ENCODE data around the gene SHISA9.

SHISA9 gene

DNA sequence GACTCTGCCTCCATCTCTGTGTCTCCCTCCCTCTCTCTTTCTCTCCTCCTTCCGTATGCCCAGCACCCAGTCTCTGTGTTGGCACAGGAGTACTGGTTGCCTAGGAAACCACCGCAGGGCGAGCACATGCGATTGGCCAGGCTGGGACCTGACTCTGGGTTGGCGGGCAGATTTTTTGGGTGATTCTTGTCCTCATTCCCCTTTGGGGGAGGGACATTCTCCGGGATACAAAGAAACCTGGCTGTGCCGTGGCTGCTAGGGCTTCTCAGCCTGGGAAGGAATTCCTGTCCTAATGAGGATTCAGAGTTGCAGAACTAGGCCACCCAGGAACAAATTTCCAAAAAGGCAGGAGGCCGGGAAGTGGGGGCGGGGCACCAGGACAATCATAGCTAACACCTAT lies 168.9 kb downstream of the SHISA9 start:
- no peak for DNase-seq (ENCODE audit: low read depth in 2 of 2)

DNA sequence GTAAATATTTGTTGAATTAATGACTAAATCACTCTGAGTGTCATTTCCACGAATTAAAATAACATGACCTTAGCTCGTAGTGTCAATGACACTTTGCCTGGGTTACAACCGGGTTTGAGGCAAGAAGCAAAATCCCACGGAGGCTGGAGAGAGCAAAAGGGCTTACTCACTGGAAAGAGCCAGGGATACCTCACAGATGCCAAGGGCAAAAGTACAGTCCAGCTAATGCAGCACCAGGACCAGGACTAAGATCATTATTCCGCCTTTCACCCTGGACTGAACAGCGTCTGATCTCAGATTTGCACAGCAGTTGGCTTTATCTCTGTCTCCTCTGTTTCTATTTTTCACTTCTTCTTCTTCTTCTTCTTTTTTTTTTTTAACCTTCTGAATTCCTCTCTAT lies 175.5 kb downstream of the SHISA9 start:
- DNase-seq (ENCODE audit: low read depth in 2 of 2) = no peak

DNA sequence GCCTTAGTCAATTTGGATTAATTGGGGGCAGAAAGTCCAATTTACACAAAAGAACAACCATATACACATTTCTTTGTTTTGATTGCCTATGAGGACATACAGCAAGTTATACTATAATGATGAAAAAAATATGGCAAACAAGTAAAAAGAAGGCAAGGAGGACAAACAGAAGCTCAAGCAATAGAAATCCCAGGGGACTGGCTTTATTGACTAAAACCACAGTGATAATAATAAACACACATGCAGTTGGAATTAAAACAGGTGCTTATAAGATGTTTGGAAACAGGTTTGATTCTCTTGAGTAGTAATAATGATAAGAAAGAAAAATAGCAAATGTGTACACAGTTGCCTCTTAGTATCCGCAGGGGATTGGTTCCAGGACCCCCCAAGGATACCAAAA lies 176.4 kb downstream of the SHISA9 start:
- DNase-seq (ENCODE audit: low read depth in 2 of 2) = no peak

DNA sequence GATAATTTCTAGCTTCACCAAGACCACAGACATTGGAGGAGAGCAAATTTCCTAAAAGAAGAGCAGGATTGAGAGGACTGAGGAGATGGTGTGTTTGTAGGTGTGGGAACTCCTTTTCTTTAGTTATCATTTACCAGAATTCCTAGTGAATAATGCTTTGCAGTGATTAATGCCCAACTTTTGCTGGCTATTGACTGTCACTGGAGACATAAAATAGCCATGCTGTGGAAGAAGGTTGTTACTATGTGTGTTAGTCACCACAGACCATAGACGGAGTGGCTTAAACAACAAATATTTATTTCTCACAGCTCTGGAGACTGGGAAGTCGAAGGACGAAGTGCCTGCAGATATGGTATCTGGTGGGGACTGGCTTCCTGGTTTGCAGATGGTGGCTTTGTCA lies 179.1 kb downstream of the SHISA9 start:
- no peak for DNase-seq (ENCODE audit: low read depth in 2 of 2)

DNA sequence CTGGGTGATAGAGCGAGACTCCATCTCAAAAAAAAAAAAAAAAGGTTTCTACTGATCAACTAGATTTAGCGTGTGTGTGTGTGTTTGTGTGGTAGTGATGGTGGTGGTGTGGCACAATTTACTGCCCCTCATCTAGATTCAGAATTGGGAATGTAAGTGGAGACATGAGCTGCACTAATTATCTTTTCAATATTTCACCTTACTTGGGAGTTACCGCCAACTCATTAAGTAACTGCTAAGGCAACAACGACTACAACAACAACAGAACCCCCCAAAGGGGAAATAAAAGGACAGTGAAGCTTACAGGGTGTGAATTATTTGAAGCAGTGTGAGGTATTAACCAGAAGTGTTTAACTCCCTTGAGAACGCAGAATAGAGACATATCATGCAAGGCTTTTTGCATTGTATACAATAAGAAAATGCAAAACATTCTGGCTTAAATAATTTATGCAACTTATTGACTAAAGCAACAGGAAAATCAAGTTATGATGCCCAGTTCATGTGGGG lies 180.5 kb downstream of the SHISA9 start:
- no peak for DNase-seq (ENCODE audit: low read depth in 2 of 2)

DNA sequence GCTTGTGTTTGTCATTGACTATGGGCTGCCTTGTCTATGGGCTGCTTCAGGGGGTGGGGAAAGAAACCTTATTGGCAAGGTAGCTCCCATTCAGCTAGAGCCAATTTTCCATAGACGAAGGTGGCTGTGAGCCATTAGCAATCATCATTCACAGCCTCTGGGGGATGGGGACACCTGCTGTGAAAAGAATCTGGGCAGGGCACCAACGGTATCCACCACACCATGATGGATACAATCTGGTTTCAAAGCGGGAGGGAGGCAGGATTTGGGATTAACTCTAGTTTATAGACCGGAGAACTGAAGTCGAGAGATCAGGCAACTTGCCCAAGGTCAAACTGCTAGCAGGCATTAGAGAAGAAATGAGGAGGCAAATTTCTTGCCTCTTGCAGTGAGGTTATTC lies 182.3 kb downstream of the SHISA9 start:
- DNase-seq (ENCODE audit: low read depth in 2 of 2) = no peak

DNA sequence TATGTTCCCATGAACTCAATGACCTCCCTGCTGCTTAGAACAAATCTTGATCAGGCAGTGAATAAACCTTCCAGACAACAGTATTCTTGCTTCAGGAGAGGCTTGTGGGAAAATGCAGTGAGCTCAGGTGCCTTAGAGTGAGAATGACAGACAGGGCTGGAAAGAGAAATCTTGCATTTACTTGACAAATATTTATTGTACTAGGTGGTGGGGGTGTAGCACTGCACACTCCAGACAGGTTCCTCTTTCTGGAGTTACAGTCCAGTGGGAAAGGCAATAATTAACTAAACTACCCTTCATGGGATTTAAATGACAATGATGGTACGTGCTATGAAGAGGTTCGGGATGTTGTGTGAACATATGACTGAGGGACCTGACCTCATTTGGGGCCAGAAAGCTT lies 182.9 kb downstream of the SHISA9 start:
- no peak for DNase-seq (ENCODE audit: low read depth in 2 of 2)

DNA sequence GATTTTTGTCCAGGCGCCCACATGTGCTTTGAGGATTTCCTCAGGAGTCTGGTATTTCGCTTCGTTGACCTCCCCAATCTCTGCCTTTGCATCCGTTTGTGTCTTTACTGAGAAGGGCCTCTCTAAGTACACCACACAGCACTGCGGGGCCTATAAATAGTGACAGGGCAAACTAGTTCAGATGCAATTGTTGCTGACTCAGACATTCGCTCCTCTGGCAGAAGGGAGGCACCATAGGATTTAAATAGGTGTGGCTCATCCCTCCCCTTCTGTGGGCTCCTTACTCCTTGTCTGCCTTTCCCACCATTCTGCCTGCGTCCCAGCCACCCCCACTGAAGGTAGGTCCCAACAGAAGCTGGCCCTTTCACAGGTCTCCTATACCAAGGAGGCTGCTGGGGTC lies 192.3 kb downstream of the SHISA9 start:
- no peak for DNase-seq (ENCODE audit: low read depth in 2 of 2)

DNA sequence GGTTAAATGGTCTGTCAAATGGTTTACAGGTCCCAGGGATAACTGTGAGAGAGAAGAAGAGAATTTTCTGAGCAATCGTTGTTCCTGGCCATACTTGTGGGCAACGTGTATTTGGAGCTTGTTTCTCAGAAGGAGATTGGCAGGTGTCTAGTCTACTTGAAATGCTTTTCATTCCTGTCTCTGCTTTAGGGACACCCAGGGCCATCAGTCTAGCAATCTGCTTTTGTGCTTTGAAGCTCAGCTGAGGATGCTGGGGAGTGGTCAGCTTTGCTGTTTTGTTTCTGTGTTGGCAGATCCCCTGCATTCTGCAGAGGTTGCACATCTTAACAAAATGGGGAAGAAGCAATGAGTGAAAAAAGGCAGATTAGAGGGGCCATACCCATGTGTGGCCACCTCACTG lies 193.7 kb downstream of the SHISA9 start:
- no peak for DNase-seq (ENCODE audit: low read depth in 2 of 2)

DNA sequence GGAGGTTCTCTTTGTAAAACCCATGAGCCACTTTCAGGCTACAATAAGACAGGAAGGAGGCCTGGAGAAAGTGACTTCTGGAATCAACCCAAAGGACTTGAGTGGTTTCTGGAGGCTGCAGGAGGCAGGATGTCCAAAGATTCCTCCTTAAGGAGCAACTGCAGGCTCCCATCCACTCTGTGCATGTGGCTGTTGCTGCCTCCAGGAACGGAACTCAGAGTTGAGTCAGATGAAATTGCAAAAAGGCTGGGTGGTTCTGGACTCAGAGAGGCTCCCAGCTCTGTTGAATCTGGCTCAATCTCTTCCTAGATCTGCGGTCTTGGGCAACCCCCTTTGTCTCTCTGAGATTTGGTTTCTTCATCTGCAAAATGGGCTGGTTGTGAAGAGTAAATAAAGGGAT lies 197.1 kb downstream of the SHISA9 start:
- DNase-seq (ENCODE audit: low read depth in 2 of 2) = no peak

DNA sequence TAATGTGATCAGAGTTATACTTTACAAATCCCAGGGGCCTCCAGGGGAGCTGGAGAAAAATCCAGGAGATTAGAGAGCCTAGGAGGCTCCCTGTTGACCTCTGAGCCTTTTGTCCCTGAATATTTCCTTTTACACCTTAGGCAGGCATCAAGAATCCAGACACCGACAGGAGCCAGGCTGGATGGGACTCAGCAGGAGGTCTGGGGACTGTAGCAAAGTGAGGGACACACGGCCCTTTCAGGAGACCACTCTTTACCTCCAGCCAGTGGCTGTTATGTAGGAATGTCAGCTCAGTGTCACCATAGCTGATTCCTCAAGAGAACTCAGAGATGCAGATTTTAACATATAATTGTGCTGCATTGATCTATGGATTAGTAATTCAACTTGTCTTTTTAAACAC lies 198.4 kb downstream of the SHISA9 start:
- no peak for DNase-seq (ENCODE audit: low read depth in 2 of 2)

DNA sequence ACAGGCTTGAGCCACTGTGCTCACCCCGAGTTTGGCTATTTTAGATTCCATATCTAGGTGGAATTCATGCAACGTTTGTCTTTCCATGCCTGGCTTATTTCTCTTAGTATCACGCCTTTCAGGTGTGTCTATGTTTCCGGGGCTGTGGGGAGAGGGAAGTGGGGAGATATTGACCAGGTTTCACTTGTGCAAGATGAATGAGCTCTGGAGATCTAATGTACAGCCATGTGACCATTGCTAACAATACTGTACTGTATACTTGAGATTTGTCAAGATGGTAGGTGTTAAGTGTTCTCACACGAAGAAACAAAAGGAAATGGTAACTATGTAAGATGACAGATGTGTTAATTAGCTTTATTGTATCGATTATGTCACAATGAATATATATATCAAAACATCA lies 199.6 kb downstream of the SHISA9 start:
- DNase-seq (ENCODE audit: low read depth in 2 of 2) = no peak

DNA sequence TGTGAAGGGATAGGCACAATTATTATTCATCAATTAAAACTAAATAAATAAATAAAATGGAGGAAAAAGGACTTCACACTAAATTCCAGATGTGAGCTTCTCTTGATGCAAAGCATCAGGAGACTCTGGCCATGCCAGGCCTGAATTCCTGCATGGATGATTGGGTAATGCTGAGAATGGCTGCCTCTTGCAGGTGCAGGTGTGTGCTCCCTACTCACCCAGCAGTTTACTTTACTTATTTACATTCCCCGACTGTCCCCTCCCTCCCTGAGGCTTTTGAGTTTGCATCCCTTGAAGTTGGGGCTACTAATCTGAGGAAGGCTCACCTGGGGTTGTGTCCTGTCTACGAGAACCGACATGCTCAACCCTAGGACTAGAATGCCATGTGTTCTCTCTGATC lies 200.4 kb downstream of the SHISA9 start:
- DNase-seq (ENCODE audit: low read depth in 2 of 2) = no peak

DNA sequence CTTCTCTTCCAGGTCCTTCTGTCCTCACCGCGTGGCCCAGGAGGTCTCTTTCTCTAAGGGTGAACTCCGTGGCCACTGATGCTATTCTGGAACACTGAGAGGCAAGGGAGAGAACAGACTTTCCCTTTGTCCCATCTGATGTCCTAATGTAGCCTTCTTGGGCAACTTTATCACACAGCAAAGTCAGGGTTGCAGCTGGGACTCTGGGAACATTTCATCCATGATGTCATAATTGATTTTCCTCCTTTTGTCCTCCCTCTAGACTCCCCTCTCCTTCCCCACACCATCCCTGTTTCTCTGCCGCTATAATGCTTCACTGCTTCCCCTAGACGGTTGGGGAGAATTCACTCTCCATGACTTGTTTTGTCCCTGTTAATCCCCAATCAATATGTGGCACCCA lies 201.0 kb downstream of the SHISA9 start:
- DNase-seq (ENCODE audit: low read depth in 2 of 2) = no peak

DNA sequence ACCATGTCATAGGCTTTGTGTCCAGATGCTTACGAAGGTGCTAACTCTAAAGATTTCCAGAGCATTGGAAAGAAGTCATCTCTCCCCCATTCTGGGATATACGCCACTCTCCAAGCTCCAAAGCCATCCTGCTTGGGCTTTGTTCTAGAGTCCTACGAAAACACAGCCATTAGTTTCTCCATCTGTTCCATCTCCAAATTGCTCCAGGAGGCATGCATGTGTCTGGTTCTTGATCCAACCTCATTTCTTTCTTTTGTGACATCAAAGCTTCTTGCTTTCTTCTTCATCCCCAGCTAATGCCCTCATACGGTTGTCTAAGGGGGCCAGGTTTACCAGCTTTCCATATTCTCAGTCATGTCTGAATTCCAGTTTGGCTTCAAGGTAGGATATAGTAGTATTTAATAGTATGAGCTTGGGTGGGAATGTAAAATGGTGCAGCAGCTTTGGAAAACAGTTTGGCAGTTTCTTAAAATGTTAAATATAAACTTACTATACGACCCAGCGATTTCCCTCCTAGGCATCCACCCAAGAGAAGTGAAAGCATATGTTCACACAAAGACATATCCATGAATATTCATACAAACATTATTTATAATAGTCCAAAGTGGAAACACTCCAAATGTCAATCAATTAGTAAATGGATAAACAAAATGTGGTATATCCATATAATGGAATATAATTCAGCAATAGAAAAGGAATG lies 202.6 kb downstream of the SHISA9 start:
- no peak for DNase-seq (ENCODE audit: low read depth in 2 of 2)

DNA sequence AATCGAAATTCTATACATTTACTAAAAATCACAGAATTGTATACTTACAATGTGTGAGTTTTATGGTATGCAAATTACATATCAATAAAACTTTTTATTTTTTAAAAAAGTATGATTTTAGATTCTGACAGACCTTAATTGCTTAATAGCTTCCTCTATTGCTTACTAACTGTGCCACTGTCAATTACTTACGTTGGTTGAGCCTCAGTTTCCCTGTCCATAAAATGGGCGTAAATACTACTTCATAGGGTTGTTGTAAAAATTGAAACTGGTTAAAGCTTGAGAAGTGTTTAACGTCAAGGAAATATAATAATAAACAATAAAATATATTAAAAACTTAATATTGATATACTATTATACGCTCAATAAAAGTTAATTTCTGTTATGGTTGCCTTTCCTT lies 203.4 kb downstream of the SHISA9 start:
- DNase-seq (ENCODE audit: low read depth in 2 of 2) = no peak

DNA sequence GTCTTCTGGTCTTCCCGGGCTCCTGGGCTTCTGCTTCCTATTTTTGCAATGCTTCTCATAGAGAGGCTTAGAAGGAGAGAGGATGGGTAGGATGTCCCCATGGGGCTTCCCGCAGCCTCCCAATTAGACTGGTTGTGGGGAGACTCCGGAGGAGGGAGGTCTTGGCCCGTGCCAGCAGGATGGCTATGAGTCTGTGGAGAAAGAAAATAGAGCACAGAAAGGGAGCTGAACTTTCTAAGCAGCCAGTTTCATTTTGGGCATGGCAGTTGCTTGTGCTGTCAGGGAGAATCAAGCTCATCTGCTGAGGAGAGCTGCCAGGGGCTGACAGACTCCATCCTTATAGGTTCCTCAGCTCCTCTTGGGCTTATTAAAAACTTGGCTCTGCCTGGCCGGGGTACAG lies 204.0 kb downstream of the SHISA9 start:
- DNase-seq (ENCODE audit: low read depth in 2 of 2) = no peak

DNA sequence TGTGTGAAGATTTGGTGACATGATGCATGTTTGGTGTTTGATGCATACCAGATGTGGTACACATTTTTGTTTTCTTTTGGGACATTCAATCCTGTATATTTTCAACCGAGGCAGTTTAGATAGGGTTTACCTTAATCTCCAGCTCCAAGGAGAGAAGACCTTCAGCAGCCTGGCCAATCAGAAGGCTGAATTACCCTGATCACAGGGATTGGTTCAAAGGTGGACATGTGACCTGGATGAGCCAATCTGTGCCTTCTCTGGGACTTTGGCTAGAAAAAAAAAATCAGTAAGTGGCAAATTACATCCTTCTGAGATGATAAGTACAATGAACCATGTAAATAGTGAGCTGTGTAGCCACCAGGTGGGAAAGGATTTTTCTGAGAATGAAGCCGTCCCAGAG lies 205.1 kb downstream of the SHISA9 start:
- no peak for DNase-seq (ENCODE audit: low read depth in 2 of 2)

DNA sequence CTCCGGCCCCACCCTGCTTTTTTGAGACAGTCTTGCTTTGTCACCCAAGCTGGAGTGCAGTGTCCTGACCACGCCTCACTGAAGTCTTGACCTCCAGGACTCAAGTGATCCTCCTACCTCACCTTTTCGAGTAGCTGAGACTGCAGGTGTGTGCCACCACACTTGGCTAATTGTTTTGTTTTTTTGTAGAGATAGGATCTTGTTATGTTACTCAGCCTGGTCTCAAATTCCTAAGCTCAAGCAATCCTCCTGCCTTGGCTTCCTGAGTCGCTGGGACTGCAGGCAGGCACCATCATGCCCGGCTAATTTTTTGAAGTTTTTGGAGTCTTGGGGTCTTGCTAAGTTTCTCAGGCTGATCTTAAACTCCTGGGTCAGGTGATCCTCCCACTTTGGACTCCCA lies 206.7 kb downstream of the SHISA9 start:
- no peak for DNase-seq (ENCODE audit: low read depth in 2 of 2)

DNA sequence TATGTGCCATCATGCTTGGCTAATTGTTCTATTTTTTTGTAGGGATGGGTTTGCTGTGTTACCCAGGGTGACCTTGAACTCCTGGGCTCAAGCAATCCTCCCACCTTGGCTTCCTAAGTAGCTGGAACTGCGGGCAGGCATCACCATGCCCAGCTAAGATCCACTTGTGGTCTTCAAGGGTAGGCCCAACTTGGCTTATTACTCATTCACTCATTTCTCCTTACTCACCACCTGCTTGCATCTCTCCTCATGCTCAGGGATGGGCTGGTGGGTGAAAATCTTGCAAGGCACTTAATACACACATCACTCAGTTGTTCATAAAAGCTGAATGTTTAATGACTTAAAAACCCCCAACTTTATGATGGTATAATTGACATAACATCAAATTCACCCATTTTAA lies 207.8 kb downstream of the SHISA9 start:
- DNase-seq (ENCODE audit: low read depth in 2 of 2) = no peak

DNA sequence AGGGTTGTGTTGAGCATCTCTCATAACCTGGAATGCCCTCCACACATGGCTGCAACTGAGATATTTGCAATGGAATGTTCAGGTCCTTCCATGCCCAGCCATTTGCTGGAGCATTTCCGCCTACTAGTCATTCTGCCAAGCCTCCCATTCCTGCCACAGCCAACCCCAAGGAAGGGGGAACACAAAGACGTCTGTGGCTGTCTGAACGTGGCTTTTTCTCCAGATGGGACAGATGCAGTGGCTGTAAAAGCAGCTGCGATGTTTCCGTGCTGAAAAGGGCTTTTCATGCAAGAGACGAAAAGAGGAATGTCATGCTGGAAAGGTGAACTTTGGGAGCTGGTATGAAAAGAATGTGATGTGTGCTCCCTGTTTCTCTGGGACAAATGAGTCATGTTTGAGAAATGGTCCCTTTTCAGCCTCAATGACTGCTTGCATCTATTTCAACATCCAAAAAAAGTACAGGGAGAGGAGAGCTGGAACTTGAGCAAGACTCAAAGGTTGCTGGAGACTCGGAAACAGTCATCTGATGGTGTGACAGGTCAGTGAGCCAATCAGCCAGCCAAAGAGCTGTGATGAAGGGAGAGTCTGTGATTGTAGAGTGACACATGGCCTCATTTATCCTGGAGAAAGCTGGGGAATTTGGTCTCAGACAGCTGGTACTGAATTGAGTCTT lies 208.9 kb downstream of the SHISA9 start:
- no peak for DNase-seq (ENCODE audit: low read depth in 2 of 2)

DNA sequence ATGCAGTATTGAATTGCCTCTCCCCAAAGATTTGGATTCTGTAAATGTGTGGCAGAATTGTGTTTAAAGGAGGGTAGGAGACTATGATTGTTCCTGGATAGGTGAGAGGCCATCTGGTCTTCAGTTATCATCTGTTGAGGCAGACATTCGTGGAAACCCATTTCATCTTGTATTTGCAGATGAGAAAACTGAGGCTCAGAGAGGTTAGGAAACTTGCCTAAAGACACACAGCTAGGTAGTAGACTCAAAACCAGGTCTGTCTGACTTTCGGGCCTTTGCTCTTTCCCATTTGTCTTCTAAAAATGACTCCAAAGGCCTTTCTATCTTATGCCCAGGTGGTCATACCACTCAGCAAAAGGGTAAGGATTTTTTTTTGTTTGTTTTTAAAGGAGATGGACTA lies 210.3 kb downstream of the SHISA9 start:
- DNase-seq (ENCODE audit: low read depth in 2 of 2) = no peak

DNA sequence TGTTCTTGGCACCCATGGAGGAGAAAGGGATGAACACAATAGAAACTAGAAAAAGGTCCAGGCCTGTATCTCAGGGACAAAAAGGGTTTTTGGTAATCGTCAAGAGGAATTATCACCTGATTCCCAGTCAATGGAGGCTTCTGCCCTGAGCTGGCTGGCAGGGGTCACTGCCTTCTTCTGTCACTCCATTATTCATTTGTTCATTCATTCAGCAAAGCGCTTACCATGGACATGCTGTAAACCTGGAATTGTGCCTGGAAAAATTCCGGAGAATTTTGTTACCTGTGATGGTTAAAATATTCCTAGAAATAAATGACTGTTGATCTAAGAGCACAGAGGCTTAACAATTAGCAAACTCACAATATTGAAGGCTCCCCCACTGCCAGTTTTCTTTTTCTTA lies 212.3 kb downstream of the SHISA9 start:
- DNase-seq (ENCODE audit: low read depth in 2 of 2) = no peak

DNA sequence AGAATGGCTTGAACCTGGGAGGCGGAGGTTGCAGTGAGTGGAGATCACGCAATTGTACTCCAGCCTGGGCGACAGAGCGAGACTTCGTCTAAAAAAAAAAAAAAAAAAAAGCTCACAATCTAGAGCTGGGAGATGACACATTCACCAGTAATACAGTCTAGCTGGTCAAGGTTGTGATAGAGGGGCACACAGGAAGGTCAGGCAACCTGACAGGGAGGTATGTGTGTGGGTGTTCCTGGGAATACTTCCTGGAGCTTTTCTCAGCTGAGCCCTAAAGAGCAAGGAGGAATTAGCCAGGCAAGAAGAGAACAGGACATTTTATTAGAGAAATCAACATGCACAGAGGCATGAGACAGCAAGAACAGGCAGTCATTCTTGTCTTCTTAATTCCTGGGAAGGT lies 216.7 kb downstream of the SHISA9 start:
- DNase-seq (ENCODE audit: low read depth in 2 of 2) = no peak
